Brain microvascular endothelial cell (primary cell): ENCODE results near the gene IP6K3.

Experiments used
- DNase-seq: peaks from one replicate; pipeline ENCODE4 v3.0.0-alpha.2; 2020
- H3K27ac ChIP-seq: fragments of 250-450 bp; sonication (Bioruptor Pico); 2 replicates; pipeline ENCODE4 v1.5.1; 2020; ENCODE audit warnings: mild to moderate bottlenecking, moderate library complexity
- H3K27me3 ChIP-seq: fragments of 250-450 bp; sonication (Bioruptor Pico); replicated peaks from 2 replicates; pipeline ENCODE4 v1.5.1; 2020; ENCODE audit warnings: mild to moderate bottlenecking
- H3K36me3 ChIP-seq: fragments of 250-450 bp; sonication (Bioruptor Pico); replicated peaks from 2 replicates; pipeline ENCODE4 v1.5.1; 2020; ENCODE audit warnings: mild to moderate bottlenecking
- H3K4me3 ChIP-seq: 2 replicates; pipeline ENCODE4 v1.5.1; 2011; ENCODE audit warnings: low read depth, mild to moderate bottlenecking, control low read depth, low read length, moderate library complexity
- in situ Hi-C: cut with HindIII; loops from 2 replicates; pipeline ENCODE4 v1.10.0; 2017; ENCODE audit warnings: low sequenced_read_pairs, low pct_ligation_motif_present
- TF ChIP-seq, protein P1 (sequence below): IDR thresholded peaks from 2 replicates; pipeline ENCODE4 v1.5.1; 2011; ENCODE audit warnings: low read depth, mild to moderate bottlenecking, moderate library complexity, low read length, control low read depth, inconsistent platforms; ENCODE audit errors: missing control alignments

The IP6K3 gene

DNA sequence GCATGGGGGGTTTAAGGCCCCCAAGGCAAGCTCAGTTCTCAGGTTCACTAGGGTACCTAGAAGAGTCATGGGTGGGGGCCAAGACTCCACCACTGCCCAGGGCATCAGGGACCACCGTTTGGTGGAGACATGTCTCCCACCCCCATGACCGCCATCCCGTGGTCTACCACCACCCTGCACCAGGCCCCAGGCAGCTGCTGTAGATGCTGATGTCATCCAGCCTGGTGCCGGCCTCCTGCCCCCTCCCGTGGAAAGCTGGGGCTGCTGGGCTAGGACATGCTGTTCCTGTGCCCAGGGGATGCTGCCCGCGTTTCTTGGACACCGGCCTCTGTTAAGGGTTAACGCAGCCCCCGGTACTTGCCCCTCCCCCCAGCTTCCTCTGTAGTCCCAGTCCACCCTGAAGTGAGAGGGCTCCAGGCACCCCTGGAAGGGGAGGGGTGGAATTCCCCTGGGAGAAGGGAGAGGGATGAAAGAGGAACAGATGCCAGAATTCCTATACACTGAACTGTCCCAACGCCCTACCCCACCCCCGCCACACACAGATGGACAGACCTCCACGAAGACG, 587 bp downstream of the IP6K3 start:
- peak; percentile 25 for DNase-seq
- peaks cover 13% of the 10 kb centered on the region for H3K27me3 ChIP-seq

DNA sequence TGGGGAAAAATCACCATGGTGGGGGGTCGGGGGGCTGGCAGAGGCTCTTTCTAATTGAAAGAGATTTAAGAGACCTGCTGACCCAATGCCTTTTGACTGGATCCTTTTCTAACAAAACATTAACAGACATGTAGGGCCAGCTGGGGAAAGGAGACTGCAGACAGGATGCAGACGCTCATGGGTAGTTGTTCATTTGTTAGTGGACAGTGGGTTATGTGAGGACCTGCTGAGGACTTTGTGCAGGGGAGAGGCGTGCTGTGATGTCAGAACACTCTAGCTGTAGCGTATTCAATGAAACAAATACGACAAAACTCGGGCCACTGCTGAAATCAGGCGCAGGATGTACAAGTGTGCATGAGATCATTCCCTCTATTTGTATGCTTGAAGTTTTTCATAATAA, 1.2 kb downstream of the IP6K3 start:
- Histone ChIP-seq H3K36me3 (no peaks in the 10 kb centered on the region), H3K27ac (no peak overlapping the region), H3K4me3 (no peak overlapping the region), H3K27me3 (peaks cover 13% of the 10 kb centered on the region)
- TF ChIP-seq, protein P1, sequence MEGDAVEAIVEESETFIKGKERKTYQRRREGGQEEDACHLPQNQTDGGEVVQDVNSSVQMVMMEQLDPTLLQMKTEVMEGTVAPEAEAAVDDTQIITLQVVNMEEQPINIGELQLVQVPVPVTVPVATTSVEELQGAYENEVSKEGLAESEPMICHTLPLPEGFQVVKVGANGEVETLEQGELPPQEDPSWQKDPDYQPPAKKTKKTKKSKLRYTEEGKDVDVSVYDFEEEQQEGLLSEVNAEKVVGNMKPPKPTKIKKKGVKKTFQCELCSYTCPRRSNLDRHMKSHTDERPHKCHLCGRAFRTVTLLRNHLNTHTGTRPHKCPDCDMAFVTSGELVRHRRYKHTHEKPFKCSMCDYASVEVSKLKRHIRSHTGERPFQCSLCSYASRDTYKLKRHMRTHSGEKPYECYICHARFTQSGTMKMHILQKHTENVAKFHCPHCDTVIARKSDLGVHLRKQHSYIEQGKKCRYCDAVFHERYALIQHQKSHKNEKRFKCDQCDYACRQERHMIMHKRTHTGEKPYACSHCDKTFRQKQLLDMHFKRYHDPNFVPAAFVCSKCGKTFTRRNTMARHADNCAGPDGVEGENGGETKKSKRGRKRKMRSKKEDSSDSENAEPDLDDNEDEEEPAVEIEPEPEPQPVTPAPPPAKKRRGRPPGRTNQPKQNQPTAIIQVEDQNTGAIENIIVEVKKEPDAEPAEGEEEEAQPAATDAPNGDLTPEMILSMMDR = no peak
- no peak for DNase-seq
- in situ Hi-C loops = no loop called here

More for the DNA sequence above, 587 bp downstream of the IP6K3 start:
- Histone ChIP-seq H3K27ac (no peak overlapping the region), H3K36me3 (no peaks in the 10 kb centered on the region), H3K4me3 (no peak overlapping the region)
- in situ Hi-C loops = no loop called here
- TF ChIP-seq, protein P1 = peak; percentile 32

DNA sequence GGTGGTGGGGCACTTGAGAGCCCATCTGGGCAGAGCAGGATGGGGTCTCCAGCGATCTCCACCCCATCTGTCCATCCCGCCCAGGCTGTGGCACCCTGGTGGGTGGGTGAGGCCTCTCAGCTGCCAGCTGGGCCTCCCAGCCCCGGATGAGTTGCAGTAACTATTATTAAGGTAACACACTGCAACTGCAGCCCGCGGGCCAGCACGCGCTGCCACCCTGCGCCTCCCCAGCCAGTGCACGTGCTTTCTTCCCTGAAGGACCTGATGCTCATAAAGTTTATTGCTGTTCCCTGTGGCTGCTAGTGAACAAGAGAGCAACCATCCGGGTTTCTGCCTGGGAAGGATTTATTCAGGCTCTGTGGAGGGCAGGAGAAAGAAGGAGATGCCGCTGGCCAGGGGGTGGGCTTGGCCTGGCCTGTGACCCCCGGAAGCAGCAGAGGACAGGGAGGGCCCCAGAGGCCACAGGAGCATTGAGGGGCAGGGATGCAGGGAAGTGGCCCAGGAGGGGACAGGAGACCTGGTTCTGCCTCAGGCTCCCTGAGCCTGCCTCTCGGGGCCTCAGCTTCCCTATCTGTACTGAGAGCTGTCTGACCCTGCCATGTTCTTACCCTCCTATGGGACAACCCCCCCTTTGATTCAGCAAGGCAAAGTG, 1.7 kb downstream of the IP6K3 start:
- TF ChIP-seq, protein P1 = no peak
- H3K4me3 ChIP-seq = no peak overlapping the region
- in situ Hi-C loops = no loop called here

DNA sequence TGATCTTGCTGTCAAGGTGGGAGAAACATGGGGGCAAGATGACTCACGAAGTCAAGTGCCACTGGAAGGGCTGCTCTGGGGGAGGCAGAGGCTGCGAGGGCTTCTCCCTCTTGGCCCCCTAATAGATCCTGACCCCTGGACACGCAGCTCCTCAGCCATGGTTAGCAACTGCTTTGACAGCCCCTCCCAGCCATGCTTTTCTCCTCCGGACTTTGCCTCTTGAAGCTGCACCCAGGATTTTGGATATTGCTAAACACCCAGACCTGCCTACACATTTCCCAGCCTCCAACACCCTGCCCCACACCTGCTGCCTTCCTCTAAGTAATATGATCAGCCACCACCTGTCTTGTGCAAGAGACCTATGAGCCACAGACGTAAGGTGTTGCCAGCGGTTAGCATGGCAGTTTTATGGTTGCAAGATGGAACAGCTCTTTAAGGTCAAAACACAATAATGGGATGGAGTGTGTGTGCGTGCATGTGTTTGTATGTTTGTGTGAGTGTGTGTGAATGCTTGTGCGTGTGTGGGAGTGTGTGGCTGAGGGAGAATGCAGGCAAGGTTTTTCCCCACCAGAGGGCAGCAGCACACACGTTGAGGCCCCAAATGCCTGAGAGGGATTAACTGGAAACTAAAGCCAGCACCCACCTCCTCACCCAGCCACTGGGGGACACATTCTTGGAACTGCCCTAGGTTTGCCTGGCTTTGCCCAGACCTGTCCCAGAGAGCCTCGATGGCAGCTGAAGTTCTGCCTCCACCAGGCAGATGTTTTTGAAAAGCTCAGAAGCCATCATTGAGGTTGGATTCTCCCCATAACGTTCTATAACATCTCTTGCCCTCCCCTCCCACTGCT, 2.5 kb downstream of the IP6K3 start:
- peak; percentile 57 for DNase-seq
- H3K4me3 ChIP-seq = no peak overlapping the region
- in situ Hi-C loops = no loop called here
- H3K27me3 ChIP-seq = peaks cover 13% of the 10 kb centered on the region
- TF ChIP-seq, protein P1 = peak; percentile 97
- no peak overlapping the region for H3K27ac ChIP-seq
- no peaks in the 10 kb centered on the region for H3K36me3 ChIP-seq

More for the DNA sequence above, 1.7 kb downstream of the IP6K3 start:
- no peaks in the 10 kb centered on the region for H3K36me3 ChIP-seq
- DNase-seq = no peak
- peaks cover 13% of the 10 kb centered on the region for H3K27me3 ChIP-seq
- H3K27ac ChIP-seq = no peak overlapping the region

DNA sequence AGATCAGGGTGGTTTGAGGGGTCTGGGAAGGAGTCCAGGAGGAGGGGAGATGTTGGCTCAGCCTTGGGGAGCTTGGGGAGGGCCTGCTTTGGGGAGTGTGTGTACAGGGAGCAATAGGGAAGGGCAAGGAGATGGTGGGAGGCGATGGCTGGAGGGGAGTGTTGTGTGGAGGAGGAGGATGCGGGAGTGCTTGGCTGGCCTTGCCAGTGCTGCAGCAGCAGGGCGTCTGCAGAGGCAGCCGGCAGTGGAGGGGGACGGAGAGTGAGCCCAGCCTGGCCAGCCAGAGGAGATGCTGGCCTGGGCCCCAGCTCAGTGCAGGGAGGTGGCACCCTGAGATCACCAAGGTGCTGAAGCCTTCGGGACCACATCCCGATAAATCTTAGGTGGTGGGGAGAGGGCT, 3.9 kb downstream of the IP6K3 start:
- TF ChIP-seq, protein P1 = no peak
- Histone ChIP-seq H3K27me3 (peaks cover 13% of the 10 kb centered on the region), H3K36me3 (no peaks in the 10 kb centered on the region), H3K4me3 (no peak overlapping the region), H3K27ac (no peak overlapping the region)
- no peak for DNase-seq
- in situ Hi-C loops = no loop called here
